Measurements from ENCODE around the gene SAMD3. TPM values are rescaled to one million over a fixed set of nuclear protein-coding genes. Genes with fewer than 3 reads are reported as not detected.
A peak's percentile ranks its signal among the peaks of the same experiment; 100 is the strongest.

The SAMD3 gene
- total RNA-seq, 2 experiments from 2014 or later: not detected

DNA sequence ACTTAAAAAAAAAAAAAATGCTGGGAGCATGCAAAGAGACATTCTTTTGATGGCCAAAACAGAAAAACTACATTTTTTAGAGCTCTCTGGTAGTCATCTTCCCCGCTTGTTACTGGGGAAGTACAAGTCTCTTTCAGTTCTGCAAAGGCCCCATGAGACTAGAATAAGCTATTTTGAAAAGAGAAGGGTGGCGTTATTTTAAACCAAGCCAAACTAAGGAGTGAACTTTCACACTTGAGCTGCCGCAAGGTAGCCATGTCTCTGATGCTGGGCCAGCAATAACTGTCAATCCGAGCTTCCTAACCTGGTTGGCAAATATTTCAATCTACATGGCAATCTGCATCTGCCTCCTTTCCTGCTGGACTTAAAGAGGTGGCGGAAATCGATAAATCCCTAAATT, 107.7 kb downstream of the SAMD3 start:
- TF ChIP-seq EZH2phosphoT487 (IDR thresholded peaks at IDR 0.05; ENCODE audit: borderline replicate concordance, low read depth, low read length) (no peak), CTCF (conservative IDR thresholded peaks at IDR 0.05; ENCODE audit: low read length) (no peak)
- CTCF ChIA-PET (ENCODE audit: unreplicated experiment): no interaction called here
- peak overlapping the region; percentile 81 for H2AFZ ChIP-seq (ENCODE audit: low read length)
- H3K4me3 ChIP-seq (ENCODE audit: low read depth, low read length, poor library complexity, severe bottlenecking): peak overlapping the region; percentile 12
- DNase-seq (ENCODE audit: low spot score): peak; percentile 86
- H3K79me2 ChIP-seq (ENCODE audit: insufficient read depth, low read depth, low read length): no peaks in the 10 kb centered on the region
- peak overlapping the region; percentile 74 for H3K27ac ChIP-seq (ENCODE audit: low read depth, low read length, poor library complexity, severe bottlenecking)
- peaks cover 51% of the 10 kb centered on the region for H3K4me1 ChIP-seq (ENCODE audit: insufficient read depth, low read length, poor library complexity, severe bottlenecking)
- no peaks in the 10 kb centered on the region for H3K9me2 ChIP-seq (ENCODE audit: insufficient read depth, low read length)
- H3K36me3 ChIP-seq (ENCODE audit: insufficient read depth, low read length): no peaks in the 10 kb centered on the region
- H4K20me1 ChIP-seq (ENCODE audit: insufficient read depth, low read length): no peaks in the 10 kb centered on the region
- POLR2A ChIA-PET: interaction anchor here (0.5 to 1.0 kb wide), 7 partner anchors 15 to 1325 kb away, joined by 3 to 5 read pairs (median 3); no protein-coding TSS in a partner anchor
- no peaks in the 10 kb centered on the region; the same call in 1 of the 2 replicates for H3K9me3 ChIP-seq (ENCODE audit: low read length)
- intact Hi-C loops (cut with micrococcal nuclease; ENCODE audit: unreplicated experiment): no loop called here
- H3K4me2 ChIP-seq (ENCODE audit: low read length): peak overlapping the region; percentile 50
- no TSS peak for BruUV-seq (replicated peaks)

DNA sequence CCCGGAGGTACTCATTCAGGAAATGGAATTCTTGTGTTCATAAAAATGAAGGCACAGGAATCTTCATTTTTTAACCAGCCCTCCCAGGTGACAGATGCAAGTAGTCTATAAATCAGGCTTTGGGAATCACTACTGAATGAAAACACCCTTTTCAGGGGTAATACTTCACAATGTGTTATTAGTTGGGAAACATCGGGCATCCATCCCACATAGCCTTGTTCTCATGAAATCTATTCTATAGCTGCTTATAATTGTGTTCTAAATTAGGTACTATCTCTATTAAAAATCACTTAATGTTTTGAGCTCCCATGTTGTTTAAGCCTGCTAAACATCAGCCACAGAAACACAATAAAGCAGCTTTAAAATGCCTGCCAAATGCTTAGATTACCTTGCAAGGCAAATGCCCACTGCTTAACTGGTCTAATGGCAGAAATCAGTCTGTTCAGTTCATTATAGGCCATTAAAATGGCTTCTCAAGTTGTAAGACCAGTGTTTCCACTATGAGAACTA, 109.5 kb downstream of the SAMD3 start:
- Histone ChIP-seq H4K20me1 (ENCODE audit: insufficient read depth, low read length) (no peaks in the 10 kb centered on the region), H3K79me2 (ENCODE audit: insufficient read depth, low read depth, low read length) (no peaks in the 10 kb centered on the region), H3K4me3 (ENCODE audit: low read depth, low read length, poor library complexity, severe bottlenecking) (no peak overlapping the region), H3K4me2 (ENCODE audit: low read length) (no peak overlapping the region), H3K4me1 (ENCODE audit: insufficient read depth, low read length, poor library complexity, severe bottlenecking) (peaks cover 42% of the 10 kb centered on the region), H2AFZ (ENCODE audit: low read length) (peak overlapping the region; percentile 81), H3K27ac (ENCODE audit: low read depth, low read length, poor library complexity, severe bottlenecking) (no peak overlapping the region), H3K9me2 (ENCODE audit: insufficient read depth, low read length) (no peaks in the 10 kb centered on the region), H3K36me3 (ENCODE audit: insufficient read depth, low read length) (no peaks in the 10 kb centered on the region), H3K9me3 (ENCODE audit: low read length) (no peaks in the 10 kb centered on the region; the same call in 1 of the 2 replicates)
- no TSS peak for BruUV-seq (replicated peaks)
- intact Hi-C loops (cut with micrococcal nuclease; ENCODE audit: unreplicated experiment): no loop called here
- no peak for DNase-seq (ENCODE audit: low spot score)
- TF ChIP-seq EZH2phosphoT487 (IDR thresholded peaks at IDR 0.05; ENCODE audit: borderline replicate concordance, low read depth, low read length): no peak
- no peak for TF ChIP-seq CTCF (conservative IDR thresholded peaks at IDR 0.05; ENCODE audit: low read length)
- ChIA-PET POLR2A (interaction anchor here (0.8 to 2.0 kb wide), 6 partner anchors 10 to 75 kb away, joined by 3 to 5 read pairs (median 4); no protein-coding TSS in a partner anchor), CTCF (ENCODE audit: unreplicated experiment) (no interaction called here)

- no peak overlapping the region for H3K27ac ChIP-seq (ENCODE audit: low read depth, low read length, poor library complexity, severe bottlenecking)
- no peak overlapping the region for H3K4me2 ChIP-seq (ENCODE audit: low read length)
- no peak for TF ChIP-seq EZH2phosphoT487 (IDR thresholded peaks at IDR 0.05; ENCODE audit: borderline replicate concordance, low read depth, low read length)
- TF ChIP-seq CTCF (conservative IDR thresholded peaks at IDR 0.05; ENCODE audit: low read length): no peak
- BruUV-seq (replicated peaks): no TSS peak
- no peaks in the 10 kb centered on the region for H3K79me2 ChIP-seq (ENCODE audit: insufficient read depth, low read depth, low read length)
- CTCF ChIA-PET (ENCODE audit: unreplicated experiment): no interaction called here
- intact Hi-C loops (cut with micrococcal nuclease; ENCODE audit: unreplicated experiment): no loop called here
- no peaks in the 10 kb centered on the region for H4K20me1 ChIP-seq (ENCODE audit: insufficient read depth, low read length)
- no peak overlapping the region for H3K4me3 ChIP-seq (ENCODE audit: low read depth, low read length, poor library complexity, severe bottlenecking)
- H3K36me3 ChIP-seq (ENCODE audit: insufficient read depth, low read length): no peaks in the 10 kb centered on the region
- H2AFZ ChIP-seq (ENCODE audit: low read length): no peak overlapping the region
- POLR2A ChIA-PET: interaction anchor here (1.1 to 1.5 kb wide), 2 partner anchors 9 to 11 kb away, joined by 3 to 5 read pairs; no protein-coding TSS in a partner anchor
- H3K4me1 ChIP-seq (ENCODE audit: insufficient read depth, low read length, poor library complexity, severe bottlenecking): peaks cover 26% of the 10 kb centered on the region
- DNase-seq (ENCODE audit: low spot score): no peak
- no peaks in the 10 kb centered on the region for H3K9me3 ChIP-seq (ENCODE audit: low read length)
- no peaks in the 10 kb centered on the region for H3K9me2 ChIP-seq (ENCODE audit: insufficient read depth, low read length)
Measured at GRCh38 chr6:130111031-130111430, 111.7 kb downstream of the SAMD3 start.

Data from OCI-LY7 (cell line).